ENCODE measurements around the gene CEP68. TPM values are rescaled to one million over a fixed set of nuclear protein-coding genes. Genes with fewer than 3 reads are reported as not detected.
"Not testable (repeated sequence)": the region's sequence is repeated elsewhere in the genome, so short reads cannot be mapped to it uniquely, and the experiment has no call there.

Gene CEP68
- 21.7 TPM for total RNA-seq

DNA sequence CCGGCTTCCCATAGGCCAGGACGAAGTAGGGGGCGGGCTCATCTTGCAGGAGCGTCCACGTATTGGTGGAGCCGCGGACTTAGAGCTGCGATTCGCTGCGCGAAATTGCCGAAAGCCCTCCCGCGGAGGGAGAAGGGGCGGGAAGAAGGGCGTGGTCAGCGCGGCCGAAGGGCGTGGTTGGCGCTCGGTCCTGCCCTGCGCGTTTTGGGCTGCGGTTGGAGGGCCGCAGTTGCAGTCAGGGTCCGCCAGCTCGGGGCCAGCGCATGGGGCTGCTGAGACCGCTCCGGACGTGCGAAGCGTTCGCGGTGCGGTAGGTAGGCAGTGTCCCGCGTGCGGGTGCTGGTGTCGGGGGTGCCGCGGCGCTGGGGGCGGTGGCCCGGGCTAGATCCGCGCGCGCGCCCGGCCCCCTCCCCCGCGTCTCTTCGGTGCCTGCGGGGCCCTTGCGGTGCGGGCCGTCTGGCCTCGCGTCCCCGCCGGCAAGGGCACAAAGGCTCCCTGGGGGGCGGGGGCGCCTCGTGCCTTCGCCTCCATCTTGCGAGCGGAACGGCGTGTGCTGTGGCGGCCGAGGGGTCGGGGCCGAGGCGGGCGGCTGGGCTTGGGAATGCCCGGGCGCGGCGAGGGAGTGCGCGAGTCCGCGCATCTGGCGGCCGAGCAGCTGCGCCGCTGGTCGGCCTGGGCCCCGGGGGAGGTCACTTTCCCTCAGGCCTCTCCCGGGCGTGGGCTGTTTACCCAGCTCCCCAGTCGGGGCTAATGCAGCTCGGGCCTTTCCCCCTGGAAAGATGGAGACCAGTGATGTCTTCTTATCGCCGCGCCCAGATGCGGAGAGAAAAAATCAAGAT is at the start of gene CEP68:
CEP68 (plus strand) TSS at position 202 of the 839 bp plus-strand sequence. CDS start 13,029 bp downstream, outside the sequence.
- DNase-seq (ENCODE audit: low spot score): peak; percentile 98

DNA sequence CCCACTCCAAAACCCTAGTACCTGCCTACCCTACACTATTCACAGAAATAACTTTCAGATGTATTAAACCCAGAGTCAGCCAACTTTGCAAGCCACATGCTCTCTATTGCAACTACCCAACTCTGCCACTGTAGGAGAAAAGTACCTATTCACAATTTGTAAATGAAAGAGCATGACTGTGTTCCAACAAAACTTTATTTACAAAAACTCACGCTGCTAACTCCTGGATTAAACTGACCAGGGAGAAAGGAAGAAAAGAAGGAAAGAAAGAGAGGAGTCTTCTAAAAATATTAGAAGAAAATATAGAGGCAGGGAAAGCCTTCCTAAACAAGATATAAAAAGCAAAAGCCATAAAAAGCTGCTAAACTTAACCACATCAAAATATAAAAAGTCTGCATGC is 42.4 kb upstream of the CEP68 start:
- no peak for DNase-seq (ENCODE audit: low spot score)

GRCh38 chr2:65015731-65016130 is 40.5 kb upstream of the CEP68 start:
- DNase-seq (ENCODE audit: low spot score): no peak

DNA sequence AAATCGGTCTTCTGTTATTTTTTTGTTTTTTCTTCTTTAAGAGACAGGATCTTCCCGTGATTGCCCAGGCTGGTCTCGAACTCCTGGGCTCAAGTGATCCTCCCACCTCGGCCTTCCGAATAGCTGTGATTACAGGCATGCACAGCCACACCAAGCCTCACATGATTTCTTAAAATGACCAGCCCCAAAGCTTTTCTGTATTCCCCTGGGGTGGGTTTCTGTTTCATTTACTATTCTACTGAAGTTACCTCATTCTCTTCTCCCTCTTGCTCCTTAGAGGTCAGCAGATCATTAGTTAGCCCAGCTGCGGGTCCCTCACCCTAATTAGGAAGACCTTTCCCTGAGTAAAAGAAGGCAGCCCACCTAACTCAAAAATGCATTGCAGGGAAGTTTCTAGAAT is 39.4 kb upstream of the CEP68 start:
- no peak for DNase-seq (ENCODE audit: low spot score)

DNA sequence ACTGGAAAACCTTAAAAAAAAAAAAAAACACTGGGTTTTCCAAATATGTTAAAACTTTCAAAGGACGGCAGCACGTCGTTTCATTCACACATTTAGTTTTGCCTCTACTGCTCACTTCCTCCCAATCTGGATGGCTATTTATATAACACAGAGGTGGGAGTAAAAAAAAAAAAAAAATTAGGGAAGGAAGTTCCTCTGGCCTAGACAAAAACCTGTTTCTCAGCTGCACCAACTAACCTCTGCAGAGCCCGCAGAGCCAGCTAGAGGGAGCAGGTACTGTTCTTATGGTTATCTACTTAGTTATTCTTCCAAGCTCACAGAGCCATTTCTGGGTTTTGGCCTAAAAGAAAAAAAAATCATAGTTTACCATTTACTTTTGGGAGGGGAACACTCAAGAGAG is 38.9 kb upstream of the CEP68 start:
- DNase-seq (ENCODE audit: low spot score): no peak

- no peak for DNase-seq (ENCODE audit: low spot score)
Measured at GRCh38 chr2:65018141-65018582, 38.1 kb upstream of the CEP68 start.

GRCh38 chr2:65019010-65019409 is 37.2 kb upstream of the CEP68 start:
- DNase-seq (ENCODE audit: low spot score): no peak

GRCh38 chr2:65019675-65020195 is 36.5 kb upstream of the CEP68 start:
- no peak for DNase-seq (ENCODE audit: low spot score)

- not testable (repeated sequence) for DNase-seq (ENCODE audit: low spot score)
Measured at GRCh38 chr2:65020251-65020650, 36.0 kb upstream of the CEP68 start.

DNA sequence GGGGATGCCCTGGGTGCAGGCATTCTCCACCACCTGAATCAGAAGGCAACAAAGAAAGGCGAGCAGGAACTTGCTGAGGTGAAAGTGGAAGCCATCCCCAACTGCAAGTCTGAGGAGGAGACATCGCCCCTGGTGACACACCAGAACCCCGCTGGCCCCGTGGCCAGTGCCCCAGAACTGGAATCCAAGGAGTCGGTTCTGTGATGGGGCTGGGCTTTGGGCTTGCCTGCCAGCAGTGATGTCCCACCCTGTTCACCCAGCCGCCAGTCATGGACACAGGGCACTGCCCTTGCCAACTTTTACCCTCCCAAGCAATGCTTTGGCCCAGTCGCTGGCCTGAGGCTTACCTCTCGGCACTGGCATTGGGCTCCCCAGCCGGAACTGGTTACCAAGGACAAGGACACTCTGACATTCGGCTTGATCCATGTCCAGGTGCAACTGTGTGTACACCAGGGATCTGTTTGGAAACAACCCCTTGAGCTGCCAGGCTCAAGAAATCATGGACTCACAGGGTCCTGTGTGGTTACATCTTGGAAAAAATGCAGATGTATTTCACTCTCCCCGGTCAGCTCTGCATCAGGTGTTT is 35.2 kb upstream of the CEP68 start:
- no peak for DNase-seq (ENCODE audit: low spot score)

- no peak for DNase-seq (ENCODE audit: low spot score)
Measured at GRCh38 chr2:65021709-65022108, 34.5 kb upstream of the CEP68 start.

DNA sequence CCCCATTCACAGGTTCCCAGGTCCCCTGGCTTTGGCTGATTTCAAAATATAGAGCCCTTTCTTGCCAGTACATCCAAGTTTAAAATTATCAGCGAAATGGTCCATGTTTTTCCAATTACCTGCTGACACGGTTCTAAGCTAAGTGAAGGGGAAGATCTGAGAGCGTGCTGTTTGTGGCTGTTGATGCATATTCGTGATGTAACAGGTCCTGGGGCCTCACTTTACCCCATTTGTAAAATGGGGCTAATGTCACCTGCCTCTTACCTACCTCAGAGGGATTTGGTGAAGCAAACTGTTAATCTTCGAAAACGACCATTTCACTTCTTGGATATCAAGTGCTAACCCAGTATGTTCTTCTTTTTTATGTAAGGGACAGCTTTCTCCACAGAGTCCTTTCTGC is 34.0 kb upstream of the CEP68 start:
- no peak for DNase-seq (ENCODE audit: low spot score)

DNA sequence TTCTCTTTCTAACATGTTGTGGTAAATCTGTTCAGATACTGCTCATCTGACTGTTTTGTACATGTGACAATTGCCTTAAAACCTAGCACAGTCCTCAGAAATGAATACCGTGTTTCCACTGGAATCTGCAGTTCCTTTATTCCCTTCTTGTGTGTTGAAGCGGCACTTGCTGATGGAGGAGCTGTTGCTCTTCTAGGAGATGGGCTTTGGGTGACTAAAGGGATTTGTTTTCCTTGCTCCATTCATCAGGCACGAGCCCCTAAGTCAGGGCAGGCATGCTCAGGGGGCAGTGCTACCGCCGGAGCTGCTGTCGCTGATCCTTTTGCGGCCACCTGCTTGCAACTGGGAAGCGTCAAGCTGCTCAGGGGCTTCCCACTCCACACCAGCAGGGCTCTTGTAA is 32.5 kb upstream of the CEP68 start:
- no peak for DNase-seq (ENCODE audit: low spot score)

GRCh38 chr2:65024149-65024829 is 31.9 kb upstream of the CEP68 start:
- DNase-seq (ENCODE audit: low spot score): no peak

GRCh38 chr2:65025453-65026123 is 30.6 kb upstream of the CEP68 start:
- no peak for DNase-seq (ENCODE audit: low spot score)

GRCh38 chr2:65026154-65026553 is 30.1 kb upstream of the CEP68 start:
- no peak for DNase-seq (ENCODE audit: low spot score)

DNA sequence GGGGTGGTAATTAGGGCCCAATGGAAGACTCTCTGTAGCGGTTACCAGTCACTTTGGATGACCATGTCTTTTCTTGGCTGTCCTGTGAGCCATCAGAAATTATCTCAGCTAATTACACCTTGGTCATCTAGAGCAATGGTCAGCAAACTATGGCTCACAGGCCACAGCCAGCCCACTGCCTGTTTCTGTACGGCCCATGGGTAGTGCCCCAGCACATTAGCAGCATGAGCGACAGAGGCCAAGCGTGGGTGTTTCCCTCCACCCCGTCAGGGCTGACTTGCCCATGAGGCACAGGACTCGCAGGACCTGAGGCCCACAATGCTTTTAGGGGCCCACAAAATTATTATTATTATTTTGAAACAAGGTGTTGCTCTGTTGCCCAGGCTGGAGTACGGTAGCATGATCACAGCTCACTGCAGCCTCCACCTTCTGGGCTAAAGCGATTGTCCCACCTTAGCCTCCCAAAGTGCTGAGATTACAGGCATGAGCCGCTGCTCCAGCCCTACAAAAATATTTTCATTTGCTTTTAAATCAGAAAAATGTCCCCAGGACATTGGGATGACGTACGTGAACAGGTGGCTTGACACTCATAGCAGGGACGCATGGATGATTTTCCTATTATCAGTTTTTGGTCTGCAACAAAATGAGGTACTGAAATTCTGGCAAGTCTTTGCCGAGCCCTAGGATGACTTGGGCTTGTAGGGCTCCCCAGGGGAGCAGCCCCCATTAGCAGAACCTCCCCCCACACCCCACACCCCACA is 29.3 kb upstream of the CEP68 start:
- DNase-seq (ENCODE audit: low spot score): no peak

GRCh38 chr2:65027616-65028244 is 28.5 kb upstream of the CEP68 start:
- no peak for DNase-seq (ENCODE audit: low spot score)

- no peak for DNase-seq (ENCODE audit: low spot score)
Measured at GRCh38 chr2:65030476-65031332, 25.5 kb upstream of the CEP68 start.

Measured in mucosa of gallbladder (tissue), 1 donor.